GM21737 (cell line): Measurements from ENCODE around the gene ZFAND3.

Experiments used
- ATAC-seq: cut with Tn5 transposase; IDR thresholded peaks from one replicate; pipeline ENCODE4 v1.9.1; 2021; ENCODE audit warnings: mild to moderate bottlenecking, moderate library complexity; ENCODE audit not compliant: unreplicated experiment

The ZFAND3 gene

GRCh38 chr6:37826993-37827392 is 7.5 kb downstream of the ZFAND3 start:
- ATAC-seq: no peak

DNA sequence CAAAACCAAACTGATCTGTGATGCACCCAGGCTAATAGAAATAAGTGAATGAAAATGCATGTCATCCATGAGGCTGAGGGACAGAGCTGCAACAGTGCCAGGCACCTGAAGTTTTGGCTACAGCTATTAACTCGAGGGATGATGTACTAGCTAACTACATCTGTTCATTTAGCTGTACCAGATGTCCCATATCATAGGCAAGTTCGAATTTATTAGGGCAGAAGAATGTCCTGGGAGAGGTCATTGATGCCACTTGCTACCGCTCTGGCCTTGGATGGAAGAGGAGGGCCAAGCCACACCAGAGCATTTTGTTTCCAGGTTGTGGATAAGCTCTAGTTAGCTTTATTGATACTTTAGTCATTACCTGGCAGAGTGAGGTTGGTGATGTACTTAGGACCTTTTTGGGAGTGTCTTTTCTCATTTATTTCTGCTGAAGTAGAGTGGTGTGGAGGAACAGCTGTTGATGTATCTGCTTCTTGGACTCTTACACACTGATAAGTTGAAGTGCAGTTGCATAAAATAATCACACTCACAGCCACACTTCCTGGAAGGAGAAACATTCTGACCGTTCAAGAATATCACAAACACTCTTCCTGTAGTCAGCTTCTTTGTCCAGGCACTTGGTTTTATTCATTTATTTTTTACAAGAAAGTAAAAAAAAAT is 8.2 kb downstream of the ZFAND3 start:
- no peak for ATAC-seq

DNA sequence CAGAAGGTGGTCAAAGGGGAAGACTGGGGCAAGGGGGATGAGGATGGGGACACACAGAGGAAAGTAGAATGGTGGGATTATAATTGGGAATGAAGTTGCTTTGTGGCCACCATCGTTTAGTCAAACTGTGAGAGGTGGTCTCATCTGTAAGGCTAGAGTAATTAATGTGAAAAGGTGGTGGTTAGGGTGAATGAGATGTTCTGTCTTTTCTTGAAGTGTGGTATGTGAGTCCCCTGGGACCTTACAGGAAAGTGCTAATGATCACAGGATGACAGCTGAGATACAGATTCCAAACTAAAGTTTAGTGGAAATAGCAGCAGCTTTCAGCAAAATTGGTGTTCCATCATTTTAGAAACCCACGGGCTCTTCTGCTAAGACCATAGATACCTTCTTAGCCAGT is 10.7 kb downstream of the ZFAND3 start:
- ATAC-seq: no peak

DNA sequence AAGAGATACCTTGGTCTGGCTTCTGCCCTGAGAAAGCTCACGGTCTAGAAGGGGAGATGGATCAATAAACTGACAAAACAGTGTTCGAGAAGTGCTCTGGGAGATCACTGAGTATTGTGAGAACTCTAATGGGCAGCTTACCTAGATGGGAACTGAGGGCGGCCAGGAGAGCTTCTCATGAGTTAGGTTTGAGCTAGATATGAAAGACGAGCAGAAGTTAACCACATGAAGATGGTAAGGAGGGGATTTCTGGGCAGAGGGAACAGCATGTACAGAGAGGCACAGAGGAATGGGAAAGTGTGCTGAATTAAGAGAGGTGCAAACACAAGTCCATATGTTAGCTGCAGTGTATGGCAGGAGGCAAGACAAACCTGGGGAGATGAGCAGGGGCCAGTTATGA is 11.9 kb downstream of the ZFAND3 start:
- no peak for ATAC-seq

- no peak for ATAC-seq
Observed at GRCh38 chr6:37835923-37836322, 16.4 kb downstream of the ZFAND3 start.

- no peak for ATAC-seq
Observed at GRCh38 chr6:37838219-37838921, 18.8 kb downstream of the ZFAND3 start.

- no peak for ATAC-seq
Observed at GRCh38 chr6:37840143-37840939, 20.8 kb downstream of the ZFAND3 start.

DNA sequence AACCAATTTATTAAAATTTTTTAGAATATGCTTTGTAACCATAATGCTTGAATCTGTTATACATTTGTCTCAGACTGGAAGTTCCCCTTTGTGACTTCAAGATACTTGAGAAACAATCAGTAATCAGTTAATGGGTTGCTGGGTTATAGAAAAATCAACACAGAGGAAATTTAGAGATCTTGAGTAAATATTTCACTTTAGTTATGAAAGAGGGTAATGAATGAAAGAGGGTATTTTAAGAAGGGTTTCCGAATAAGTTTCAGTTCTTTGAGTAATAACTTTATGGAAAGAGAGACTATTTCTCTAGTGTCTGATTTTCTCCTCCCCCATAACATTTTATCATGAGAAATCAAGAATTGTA is 21.4 kb downstream of the ZFAND3 start:
- no peak for ATAC-seq

DNA sequence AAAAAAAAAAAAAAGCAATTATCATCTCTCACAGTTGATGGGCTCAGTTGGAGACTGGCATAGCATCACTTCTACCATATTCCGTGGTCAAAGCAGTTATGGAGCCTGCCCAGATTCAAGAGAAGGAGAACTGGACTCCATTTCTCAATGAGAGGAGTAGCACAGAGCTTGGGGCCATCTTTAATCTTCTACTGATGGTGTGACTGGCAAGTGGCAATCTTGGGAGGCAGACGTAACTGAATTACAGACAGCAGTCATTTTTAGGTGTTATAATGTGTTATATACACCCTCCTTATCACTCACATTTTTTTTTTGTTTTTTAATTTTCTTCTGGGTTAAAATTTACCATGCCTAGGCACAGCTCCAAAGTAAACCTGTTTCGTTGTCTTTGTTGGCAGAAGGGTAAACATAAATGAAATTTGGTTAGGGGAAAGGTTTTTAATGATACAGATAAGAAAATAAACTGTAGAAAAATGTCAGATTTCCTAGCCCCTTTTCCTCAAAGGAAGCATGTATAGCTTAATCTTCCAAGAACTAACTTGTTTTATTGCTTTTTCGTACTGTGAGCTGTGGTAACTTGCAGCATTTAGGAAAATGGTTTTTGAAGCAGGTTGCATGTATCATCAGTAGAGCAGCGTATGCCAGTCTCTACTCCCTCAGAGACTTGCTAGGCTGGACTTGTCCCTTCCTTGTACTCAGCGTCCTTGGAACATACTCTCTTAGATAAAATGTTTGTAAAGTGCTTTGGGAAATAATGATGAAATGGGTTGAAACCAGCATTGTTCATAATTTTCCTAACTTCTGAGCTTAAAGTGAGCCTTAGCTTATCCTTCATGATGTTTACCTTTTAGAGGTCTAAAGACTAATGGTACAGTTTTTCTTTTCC is 25.7 kb downstream of the ZFAND3 start:
- no peak for ATAC-seq

DNA sequence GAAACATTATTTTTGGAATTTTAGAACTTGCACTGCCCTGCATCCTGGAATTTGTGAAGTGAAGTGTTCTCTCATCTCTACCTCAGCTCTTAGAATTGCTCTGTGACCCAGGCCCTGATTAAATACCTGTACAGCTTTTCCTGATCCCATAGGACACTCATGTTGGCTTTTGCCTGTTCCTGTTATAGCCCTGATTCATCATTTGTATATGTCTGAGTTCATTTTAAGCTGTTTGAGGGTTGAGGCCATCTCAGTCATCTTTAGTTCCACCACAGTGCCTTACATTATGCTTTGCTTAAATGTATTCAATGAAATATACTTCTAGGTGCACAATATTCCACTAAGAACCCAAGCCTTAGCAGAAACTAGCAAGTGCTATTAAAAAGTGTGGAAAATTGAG is 26.4 kb downstream of the ZFAND3 start:
- ATAC-seq: no peak

- no peak for ATAC-seq
Observed at GRCh38 chr6:37847704-37848103, 28.2 kb downstream of the ZFAND3 start.

DNA sequence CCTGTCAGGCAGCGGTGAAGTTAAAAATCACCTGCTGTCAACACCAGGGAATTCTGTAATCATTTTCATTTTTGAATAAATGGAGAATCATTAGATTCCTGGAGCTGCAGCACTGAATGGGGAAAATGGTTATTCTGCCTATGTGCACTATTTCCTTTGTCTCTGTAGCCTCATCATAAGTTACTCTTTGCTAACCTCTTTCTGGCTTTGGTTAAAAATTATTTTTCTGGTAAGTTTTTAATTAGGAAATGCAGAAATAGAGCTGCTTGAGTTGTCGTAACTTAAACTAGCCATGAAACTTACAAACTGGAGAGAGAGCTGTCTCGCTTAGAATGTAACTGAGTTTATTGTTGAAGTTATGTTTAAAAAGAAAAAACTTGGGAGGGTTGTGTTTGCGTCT is 28.8 kb downstream of the ZFAND3 start:
- ATAC-seq: no peak

DNA sequence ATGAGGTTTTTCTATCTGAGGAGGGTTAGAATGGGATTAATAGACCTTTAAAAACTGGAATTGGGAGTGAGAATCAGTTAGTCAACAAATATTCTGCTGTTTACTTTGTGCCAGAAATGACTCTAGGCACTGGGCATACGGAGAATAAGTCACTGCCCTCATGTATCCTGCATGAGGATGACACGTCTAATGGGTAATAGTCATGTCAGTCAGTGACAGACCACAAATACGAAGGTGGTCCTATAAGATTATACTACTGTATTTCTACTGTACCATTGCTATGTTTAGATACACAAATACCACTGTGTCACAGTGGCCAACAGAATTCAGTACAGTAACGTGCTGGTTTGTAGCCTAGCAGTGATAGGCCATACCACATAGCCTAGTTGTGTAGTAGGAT is 30.7 kb downstream of the ZFAND3 start:
- no peak for ATAC-seq

DNA sequence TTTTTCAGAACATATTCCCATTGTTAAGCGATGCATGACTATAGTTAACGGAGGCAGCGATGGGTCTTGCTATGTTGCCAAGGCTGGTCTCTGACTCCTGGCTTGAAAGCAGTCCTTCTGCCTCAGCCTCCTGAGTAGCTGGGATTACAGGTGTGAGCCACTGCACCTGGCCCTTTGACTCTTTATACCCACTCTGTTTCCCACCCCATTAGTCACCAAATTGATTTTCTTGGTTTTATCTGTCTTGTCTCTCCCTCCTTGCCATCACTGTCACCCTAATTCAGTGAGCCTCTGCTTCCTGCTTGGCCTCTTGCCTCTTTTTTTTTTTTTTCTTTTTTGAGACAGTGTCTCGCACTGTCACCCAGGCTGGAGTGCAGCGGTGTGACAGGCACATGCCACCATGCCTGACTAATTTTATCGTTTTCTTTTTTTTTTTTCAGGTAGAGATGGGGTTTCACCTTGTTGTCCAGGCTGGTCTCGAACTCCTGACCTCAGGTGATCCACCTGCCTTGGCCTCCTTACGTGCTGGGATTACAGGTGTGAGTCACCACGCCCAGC is 31.3 kb downstream of the ZFAND3 start:
- no peak for ATAC-seq

DNA sequence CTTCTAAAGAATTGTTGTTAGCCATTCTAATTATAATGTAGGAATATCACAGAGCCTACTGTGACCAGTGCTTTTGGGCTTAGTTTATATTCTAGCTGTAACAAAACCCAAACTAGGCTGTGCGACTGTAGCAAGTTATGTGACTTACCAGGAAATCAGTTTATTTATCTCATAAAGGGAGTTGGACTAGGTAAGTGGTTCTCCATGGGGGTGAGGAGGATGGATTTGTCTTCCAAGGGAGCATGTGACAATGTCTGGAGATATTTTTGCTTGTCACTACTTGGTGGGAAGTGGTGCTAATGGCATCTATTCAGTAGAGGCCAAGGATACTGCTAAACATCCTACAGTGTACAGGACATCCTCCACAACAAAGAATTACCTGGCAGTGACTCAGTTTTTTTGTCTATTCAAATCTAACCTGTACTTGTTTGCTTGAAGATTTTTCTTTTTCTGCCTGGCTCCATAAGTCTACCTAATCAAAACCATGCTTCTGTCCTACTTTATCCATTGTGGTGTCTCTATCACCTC is 32.5 kb downstream of the ZFAND3 start:
- no peak for ATAC-seq

DNA sequence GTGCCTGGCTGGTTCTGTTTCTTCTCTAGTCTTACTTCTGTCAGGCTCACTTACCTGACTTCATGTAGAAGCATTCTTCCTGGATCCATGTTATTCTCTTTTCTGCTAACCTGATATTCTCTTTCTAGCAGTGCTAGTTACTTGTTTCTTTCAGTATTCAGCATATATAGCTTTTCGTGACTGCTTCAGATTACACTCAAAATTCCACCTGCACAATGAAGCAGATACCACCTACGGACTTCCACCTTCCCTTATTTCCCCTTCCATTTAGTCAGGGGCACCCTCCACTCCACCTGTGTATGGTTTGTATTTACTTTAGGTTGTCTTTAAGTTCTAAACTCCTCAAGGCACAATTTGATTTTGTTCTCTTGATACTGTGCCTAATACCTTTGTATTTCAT is 36.8 kb downstream of the ZFAND3 start:
- ATAC-seq: no peak

GRCh38 chr6:37858363-37858762 is 38.8 kb downstream of the ZFAND3 start:
- no peak for ATAC-seq

- no peak for ATAC-seq
Observed at GRCh38 chr6:37860226-37860839, 40.8 kb downstream of the ZFAND3 start.

DNA sequence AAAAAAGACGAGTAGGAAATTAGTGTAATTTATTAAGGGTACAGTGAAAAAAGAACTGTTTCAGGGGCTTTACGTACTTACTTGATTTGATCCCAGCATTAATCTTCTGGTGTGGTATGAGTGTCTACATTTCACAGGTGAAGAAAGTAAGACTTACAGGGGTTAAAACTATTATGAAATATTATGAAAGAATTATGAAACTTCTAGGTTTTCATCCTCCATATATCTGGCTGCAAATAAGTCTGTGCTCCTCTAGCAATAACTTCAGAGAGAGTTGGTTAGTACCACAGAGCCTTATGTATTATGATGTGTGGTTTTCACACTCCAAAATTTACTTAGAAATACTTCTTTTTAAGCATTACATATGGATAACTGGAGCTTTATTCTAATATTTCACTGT is 41.9 kb downstream of the ZFAND3 start:
- ATAC-seq: no peak

GRCh38 chr6:37862430-37862829 is 42.9 kb downstream of the ZFAND3 start:
- ATAC-seq: no peak
